WTC11 (cell line): ENCODE results near the gene PYGB. TPM values are rescaled to one million over a fixed set of nuclear protein-coding genes. Genes with fewer than 3 reads are reported as not detected.

Experiments used
- ATAC-seq: fragments of 200-7000 bp; cut with Tn5 transposase; 2 replicates; pipeline ENCODE4 v1.10.0; 2021; ENCODE audit warnings: mild to moderate bottlenecking, moderate library complexity
- CTCF ChIA-PET: fragments of 300-600 bp; sonication (Branson Sonifier 250); formaldehyde crosslinking; loops from one replicate; lab custom pipeline; 2021; ENCODE audit warnings: antibody characterized with exemption; lab: Charles Lee
- POLR2A ChIA-PET: fragments of 350-600 bp; sonication (Branson Sonifier 250); formaldehyde crosslinking; loops from one replicate; lab custom pipeline; 2021; ENCODE audit warnings: antibody characterized with exemption; lab: Charles Lee
- DNase-seq: peaks from one replicate; pipeline ENCODE4 v3.0.0; 2021; ENCODE audit warnings: low spot score
- H3K27ac Mint-ChIP-seq: 2 replicates; pipeline ENCODE4 v1.8.0; 2021; ENCODE audit warnings: mixed read lengths
- H3K27me3 Mint-ChIP-seq: 2 replicates; pipeline ENCODE4 v1.8.0; 2021; ENCODE audit warnings: low read depth, mild to moderate bottlenecking, moderate library complexity, mixed read lengths
- H3K36me3 Mint-ChIP-seq: 2 replicates; pipeline ENCODE4 v1.8.0; 2021; ENCODE audit warnings: mixed read lengths
- H3K4me1 Mint-ChIP-seq: 2 replicates; pipeline ENCODE4 v1.8.0; 2022; ENCODE audit warnings: mixed read lengths
- H3K4me3 Mint-ChIP-seq: 2 replicates; pipeline ENCODE4 v1.8.0; 2021; ENCODE audit warnings: mild to moderate bottlenecking, moderate library complexity, mixed read lengths
- H3K9me3 Mint-ChIP-seq: 2 replicates; pipeline ENCODE4 v1.8.0; 2021; ENCODE audit warnings: mixed read lengths
- CREB1 ChIP-seq: sonication (generic); formaldehyde crosslinking; IDR thresholded peaks from 2 replicates; pipeline ENCODE4 v1.8.0; 2023; ENCODE audit warnings: mild to moderate bottlenecking, missing genetic modification reagents
- CREM ChIP-seq: sonication (generic); formaldehyde crosslinking; IDR thresholded peaks from 2 replicates; pipeline ENCODE4 v1.8.1; 2022; ENCODE audit warnings: mild to moderate bottlenecking, missing genetic modification reagents, moderate library complexity
- PRRX2 ChIP-seq: fragments of 250-450 bp; sonication (Bioruptor Pico); IDR thresholded peaks from 2 replicates; pipeline ENCODE4 v1.8.0; 2021; ENCODE audit warnings: mild to moderate bottlenecking
- SMAD4 ChIP-seq: sonication (generic); formaldehyde crosslinking; IDR thresholded peaks from 2 replicates; pipeline ENCODE4 v1.8.0; 2022; ENCODE audit warnings: mild to moderate bottlenecking, missing genetic modification reagents
- ZNF263 ChIP-seq: sonication (generic); formaldehyde crosslinking; IDR thresholded peaks from 2 replicates; pipeline ENCODE4 v1.8.1; 2022; ENCODE audit warnings: low read depth, mild to moderate bottlenecking, moderate library complexity, missing genetic modification reagents
- ZSCAN18 ChIP-seq: fragments of 250-450 bp; sonication (Bioruptor Pico); IDR thresholded peaks from 2 replicates; pipeline ENCODE4 v2.1.2; 2022; ENCODE audit warnings: mild to moderate bottlenecking, moderate library complexity
- total RNA-seq: library from RNA; stranded (reverse); gene quantifications from 3 replicates; pipeline ENCODE4 v1.2.3, GENCODE V29; 2021

Gene PYGB
- total RNA-seq, 1 experiment from 2014 or later = 48.5 TPM

DNA sequence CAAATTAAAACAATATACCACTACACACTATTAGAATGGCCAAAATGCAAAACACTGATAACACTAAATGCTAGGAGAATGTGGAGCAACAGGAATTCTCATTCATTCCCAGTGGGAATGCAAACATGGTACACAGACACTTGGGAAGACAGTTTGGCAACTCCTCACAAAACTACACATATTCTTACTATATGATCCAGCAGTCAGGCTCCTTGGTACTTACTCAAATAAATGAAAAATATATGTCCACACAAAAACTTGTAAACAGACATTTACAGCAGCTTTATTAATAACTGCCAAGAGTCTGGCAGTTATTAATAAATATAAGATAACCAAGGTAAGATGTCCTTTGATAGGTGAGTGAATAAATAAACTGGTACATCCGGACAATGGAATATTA is 97.8 kb downstream of the PYGB start:
- Mint-ChIP-seq H3K36me3 (peaks cover 13% of the 10 kb centered on the region), H3K27ac (no peak overlapping the region), H3K4me3 (no peak overlapping the region), H3K27me3 (no peaks in the 10 kb centered on the region)
- POLR2A ChIA-PET = no interaction called here
- no peak for TF ChIP-seq SMAD4 (CRISPR knock-in tag)
- no peak for TF ChIP-seq ZSCAN18 (CRISPR knock-in tag)
- TF ChIP-seq CREM (CRISPR knock-in tag) = no peak
- no peak for TF ChIP-seq CREB1
- TF ChIP-seq, all 79 proteins: peak for 0
- CTCF ChIA-PET = no interaction called here
- ATAC-seq = no peak
- peaks cover 9% of the 10 kb centered on the region for H3K9me3 Mint-ChIP-seq
- H3K4me1 Mint-ChIP-seq = peaks cover 19% of the 10 kb centered on the region
- no peak for DNase-seq

GRCh38 chr20:25346349-25346748 is 98.5 kb downstream of the PYGB start:
- H3K4me3 Mint-ChIP-seq = no peak overlapping the region
- no peak for DNase-seq
- H3K27me3 Mint-ChIP-seq = no peaks in the 10 kb centered on the region
- H3K4me1 Mint-ChIP-seq = peaks cover 19% of the 10 kb centered on the region
- ATAC-seq = no peak
- POLR2A ChIA-PET = no interaction called here
- TF ChIP-seq ZNF263 (CRISPR knock-in tag) (no peak), PRRX2 (CRISPR knock-in tag) (no peak)
- H3K36me3 Mint-ChIP-seq = peaks cover 13% of the 10 kb centered on the region
- H3K27ac Mint-ChIP-seq = no peak overlapping the region
- H3K9me3 Mint-ChIP-seq = peaks cover 9% of the 10 kb centered on the region
- CTCF ChIA-PET = no interaction called here

Other genes with a start within 250 kb of the PYGB start
- gene ACSS1, start 189.9 kb upstream of the PYGB start, total RNA-seq = 1.5 to 2.7 TPM (median 2.4 TPM) in 3 replicates
- gene VSX1, start 165.9 kb upstream of the PYGB start, total RNA-seq = 0.23 TPM in 1 of 3 replicates, not detected in the others
- 41.1 to 56.9 TPM (median 47.4 TPM) in 3 replicates for gene ENTPD6, start 52.4 kb upstream of the PYGB start, total RNA-seq
- 63.1 to 68.7 TPM (median 68.2 TPM) in 3 replicates for gene ABHD12, start 142.8 kb downstream of the PYGB start, total RNA-seq
- gene GINS1, start 159.6 kb downstream of the PYGB start, total RNA-seq = 69.8 to 71.6 TPM (median 70.4 TPM) in 3 replicates